K562 (cell line): Measurements from ENCODE around the gene MYOCD. TPM values are rescaled to one million over a fixed set of nuclear protein-coding genes. Genes with fewer than 3 reads are reported as not detected.

Experiments used
- ATAC-seq: fragments of 200-7000 bp; cut with Tn5 transposase; 3 replicates; pipeline ENCODE4 v1.9.1; 2020; ENCODE audit warnings: moderate library complexity
- BruUV-seq: library from RNA; stranded (reverse); fragments of 400-500 nt; replicated peaks from 2 replicates; lab custom pipeline; 2021; lab: Mats Ljungman, UMichigan
- CTCF ChIA-PET: fragments of 300-600 bp; formaldehyde crosslinking; extraction: SDS; loops from one replicate; lab custom pipeline; 2021; ENCODE audit warnings: low intra/inter-chr PET ratio; lab: Yijun Ruan, JAX
- POLR2A ChIA-PET: fragments of 300-600, 350-650 bp; sonication (Branson Sonifier 250); formaldehyde crosslinking; extraction: SDS; loops from one replicate; lab custom pipeline; 2021; ENCODE audit warnings: antibody characterized with exemption, inconsistent platforms; lab: Yijun Ruan, JAX
- DNase-seq, 4 experiments: peaks; one replicate each; pipeline versions ENCODE4 v3.0.0 to v3.0.0-alpha.2; 2011 to 2018; ENCODE audit warnings: low spot score in 3 of 4, mixed read lengths in 3 of 4; ENCODE audit errors: extremely low read depth in 1 of 4
- FAIRE-seq: peaks from 2 replicates; lab custom pipeline; 2011; peaks lifted over from hg19 to GRCh38; lab: Jason Lieb, UNC
- H2AFZ ChIP-seq: 2 replicates; pipeline ENCODE4 v1.6.0; 2011; ENCODE audit warnings: low read depth, low read length, control low read depth, inconsistent platforms
- H3K27ac ChIP-seq: fragments of 200-600 bp; 3 replicates; pipeline ENCODE4 v1.8.0; 2011; ENCODE audit warnings: low read depth, mild to moderate bottlenecking, control low read depth, inconsistent platforms, low read length, moderate library complexity, mixed read lengths; ENCODE audit errors: extremely low read depth
- H3K27me3 ChIP-seq, 2 experiments: fragments of 300-600 bp in 1 of 2; 2 replicates in 1 of 2; 3 replicates in 1 of 2; pipeline versions ENCODE4 v1.6.0 to v1.8.0; 2011; ENCODE audit warnings: inconsistent platforms in 2 of 2, low read length in 2 of 2, mild to moderate bottlenecking in 1 of 2, mixed read lengths in 1 of 2, moderate library complexity in 1 of 2; ENCODE audit not compliant: control insufficient read depth in 2 of 2, insufficient read depth in 2 of 2
- H3K36me3 ChIP-seq: fragments of 300-600 bp; 3 replicates; pipeline ENCODE4 v1.8.0; 2011; ENCODE audit warnings: mild to moderate bottlenecking, low read length, inconsistent platforms; ENCODE audit not compliant: control insufficient read depth, insufficient read depth
- H3K4me1 ChIP-seq, 2 experiments: fragments of 200-600 bp in 1 of 2; replicated peaks in 1 of 2; 2 replicates in 1 of 2; 3 replicates in 1 of 2; pipeline versions ENCODE4 v1.5.1 to v1.8.0; 2011; ENCODE audit warnings: inconsistent platforms in 2 of 2, low read length in 2 of 2, mild to moderate bottlenecking in 1 of 2, mixed read lengths in 1 of 2, moderate library complexity in 1 of 2; ENCODE audit not compliant: control insufficient read depth in 2 of 2, insufficient read depth in 2 of 2
- H3K4me2 ChIP-seq: 2 replicates; pipeline ENCODE4 v1.6.1; 2011; ENCODE audit warnings: low read length, control low read depth, inconsistent platforms, mixed read lengths; ENCODE audit not compliant: insufficient read depth
- H3K4me3 ChIP-seq: fragments of 200-600 bp; sonication (generic), shearing (Covaris generic); 2 replicates; pipeline ENCODE4 v1.5.1; 2016; ENCODE audit warnings: control low read depth, inconsistent platforms
- H3K79me2 ChIP-seq: fragments of 200-600 bp; 3 replicates; pipeline ENCODE4 v1.8.0; 2011; ENCODE audit warnings: low read length, inconsistent platforms; ENCODE audit not compliant: control insufficient read depth, insufficient read depth
- H3K9ac ChIP-seq, 2 experiments: 2 replicates each; pipeline versions ENCODE4 v1.6.0 to v1.6.1; 2011; ENCODE audit warnings: low read depth in 2 of 2, low read length in 2 of 2, control low read depth in 1 of 2, inconsistent platforms in 1 of 2, mild to moderate bottlenecking in 1 of 2, mixed read lengths in 1 of 2; ENCODE audit not compliant: insufficient read depth in 1 of 2
- H3K9me1 ChIP-seq: one replicate; pipeline ENCODE4 v1.6.0; 2011; ENCODE audit warnings: inconsistent platforms, mild to moderate bottlenecking, low read length, moderate library complexity; ENCODE audit not compliant: control insufficient read depth, insufficient read depth
- H3K9me3 ChIP-seq: replicated peaks from 2 replicates; pipeline ENCODE4 v1.5.1; 2011; ENCODE audit warnings: low read depth, low read length, inconsistent platforms; ENCODE audit not compliant: control insufficient read depth, insufficient read depth
- H4K20me1 ChIP-seq: replicated peaks from 2 replicates; pipeline ENCODE4 v1.6.1; 2011; ENCODE audit warnings: low read length, inconsistent platforms, mixed read lengths; ENCODE audit not compliant: control insufficient read depth, insufficient read depth
- CHCHD3 ChIP-seq: fragments of 250-450 bp; sonication (Bioruptor Pico); IDR thresholded peaks from 2 replicates; pipeline ENCODE4 v2.1.2; 2022; ENCODE audit warnings: mild to moderate bottlenecking
- E4F1 ChIP-seq: fragments of 250-450 bp; sonication (Bioruptor Pico); IDR thresholded peaks from 2 replicates; pipeline ENCODE4 v1.5.0; 2021; ENCODE audit warnings: mild to moderate bottlenecking, borderline replicate concordance
- HCFC1 ChIP-seq: IDR thresholded peaks from 2 replicates; pipeline ENCODE4 v1.6.1; 2012; ENCODE audit warnings: low read depth, low read length, improper control_type of control experiment
- MBD2 ChIP-seq: sonication (generic); IDR thresholded peaks from 2 replicates; pipeline ENCODE4 v1.6.1; 2016; ENCODE audit warnings: low read depth, borderline replicate concordance
- PHTF2 ChIP-seq: fragments of 250-450 bp; sonication (Bioruptor Pico); IDR thresholded peaks from 2 replicates; pipeline ENCODE4 v1.5.0; 2021; ENCODE audit warnings: mild to moderate bottlenecking
- ZNF140 ChIP-seq: fragments of 250-450 bp; sonication (Bioruptor Pico); IDR thresholded peaks from 2 replicates; pipeline ENCODE4 v1.8.0; 2021; ENCODE audit warnings: moderate library complexity, mild to moderate bottlenecking, inconsistent platforms
- ZNF239 ChIP-seq: fragments of 250-450 bp; sonication (Bioruptor Pico); IDR thresholded peaks from 2 replicates; pipeline ENCODE4 v1.4.0; 2020; ENCODE audit warnings: mild to moderate bottlenecking
- ZNF561 ChIP-seq: fragments of 450-650 bp; formaldehyde crosslinking; conservative IDR thresholded peaks from 2 replicates; pipeline ENCODE4 v1.4.0; 2020; ENCODE audit warnings: mild to moderate bottlenecking, moderate library complexity
- ZNF589 ChIP-seq: fragments of 200-800 bp; sonication (Bioruptor generic); IDR thresholded peaks from 2 replicates; pipeline ENCODE4 v1.6.1; 2016; ENCODE audit warnings: low read depth, missing genetic modification characterization, missing compliant biosample characterization
- ZNF740 ChIP-seq, 3 experiments: fragments of 200-800 bp in 1 of 3; sonication (Bioruptor generic) in 1 of 3; sonication (generic) in 1 of 3; formaldehyde crosslinking in 1 of 3; IDR thresholded peaks; 2 replicates each; pipeline versions ENCODE4 v1.6.1 to v1.8.0; 2016 to 2022; ENCODE audit warnings: mild to moderate bottlenecking in 2 of 3, missing compliant biosample characterization in 2 of 3, missing genetic modification characterization in 2 of 3, missing genetic modification reagents in 1 of 3
- WGBS: fragments of 100-300 bp; shearing (Covaris generic); methylation state at CpG from one replicate; pipeline ENCODE4 v1.1.6; 2016; ENCODE audit warnings: low coverage, mixed read lengths; ENCODE audit not compliant: insufficient coverage; ENCODE audit errors: missing lambda C conversion rate; 5-methylcytosine and 5-hydroxymethylcytosine counted together
- in situ Hi-C: fragments of 300-500 bp; cut with MboI; formaldehyde crosslinking; loops from 4 replicates; pipeline ENCODE4 v1.15.0; 2018; ENCODE audit warnings: inconsistent platforms, mixed read lengths
- intact Hi-C: fragments of 100-400 bp; cut with micrococcal nuclease; formaldehyde crosslinking; loops from 2 replicates; pipeline ENCODE4 v1.14.2; 2022
- polyA plus RNA-seq, 8 experiments: library from polyadenylated mRNA; depleted of rRNA in 4 of 8; stranded (reverse) in 5 of 8; unstranded in 3 of 8; fragments of >200 nt; fragmentation: Nextera tagmentation in 2 of 8; fragmentation: Illumina TruSeq in 1 of 8; extraction: Ambion mirVana in 2 of 8; extraction: Trizol in 1 of 8; gene quantifications; 2 replicates each; pipeline versions ENCODE4 v1.2.1 to v1.2.3, GENCODE V29; 2011 to 2014; ENCODE audit warnings: inconsistent platforms in 1 of 8, missing spikeins in 1 of 8
- total RNA-seq, 7 experiments: library from RNA; depleted of rRNA in 6 of 7; stranded (reverse); fragments of >200 nt in 6 of 7; fragmentation: Illumina TruSeq in 2 of 7; extraction: Trizol in 2 of 7; gene quantifications; 2 replicates each; pipeline versions ENCODE4 v1.2.1 to v1.2.3, GENCODE V29; 2011 to 2021; ENCODE audit warnings: low replicate concordance in 1 of 7

Gene MYOCD
- total and polyA plus RNA-seq, 9 of the 15 experiments (the other 6 are each of a cell fraction or from before 2014, with no cell fraction given), result not detected

GRCh38 chr17:12729086-12729485, 63.4 kb downstream of the MYOCD start:
- Histone ChIP-seq H3K9me3 (no peaks in the 10 kb centered on the region), H3K36me3 (no peaks in the 10 kb centered on the region), H3K4me2 (no peak overlapping the region), H3K27ac (no peak overlapping the region), H3K4me1 (no peaks in the 10 kb centered on the region; a peak in 1 of 5 replicates), H3K9me1 (no peaks in the 10 kb centered on the region), H3K9ac (no peak overlapping the region), H3K79me2 (no peaks in the 10 kb centered on the region), H3K4me3 (no peak overlapping the region), H3K27me3 (no peaks in the 10 kb centered on the region), H4K20me1 (no peaks in the 10 kb centered on the region), H2AFZ (no peak overlapping the region)
- in situ Hi-C loops, result no loop called here
- 0% methylated on average over 2 of the region's 5 CpGs for WGBS
- BruUV-seq, result no TSS peak
- ChIA-PET CTCF (no interaction called here), POLR2A (no interaction called here)
- DNase-seq (no peak), FAIRE-seq (no peak), ATAC-seq (no peak)
- no peak for TF ChIP-seq MBD2
- no peak for TF ChIP-seq ZNF589 (CRISPR knock-in tag)
- TF ChIP-seq PHTF2, result no peak
- no peak for TF ChIP-seq HCFC1
- TF ChIP-seq ZNF140 (CRISPR knock-in tag), result no peak
- TF ChIP-seq E4F1 (CRISPR knock-in tag), result no peak
- TF ChIP-seq ZNF740 (CRISPR knock-in tag; IDR thresholded peaks at IDR 0.05), result no peak
- no peak for TF ChIP-seq ZNF740 (tag; IDR thresholded peaks at IDR 0.05)
- no peak for TF ChIP-seq CHCHD3
- TF ChIP-seq ZNF561 (CRISPR knock-in tag), result no peak
- no peak for TF ChIP-seq ZNF239
- intact Hi-C loops, result no loop called here
